Measurements from ENCODE around the gene DGKK. TPM values are rescaled to one million over a fixed set of nuclear protein-coding genes. Genes with fewer than 3 reads are reported as not detected.
"Not testable (repeated sequence)": the region's sequence is repeated elsewhere in the genome, so short reads cannot be mapped to it uniquely, and the experiment has no call there.

The DGKK gene
- total RNA-seq, 1 experiment from 2014 or later: 0.10 TPM

DNA sequence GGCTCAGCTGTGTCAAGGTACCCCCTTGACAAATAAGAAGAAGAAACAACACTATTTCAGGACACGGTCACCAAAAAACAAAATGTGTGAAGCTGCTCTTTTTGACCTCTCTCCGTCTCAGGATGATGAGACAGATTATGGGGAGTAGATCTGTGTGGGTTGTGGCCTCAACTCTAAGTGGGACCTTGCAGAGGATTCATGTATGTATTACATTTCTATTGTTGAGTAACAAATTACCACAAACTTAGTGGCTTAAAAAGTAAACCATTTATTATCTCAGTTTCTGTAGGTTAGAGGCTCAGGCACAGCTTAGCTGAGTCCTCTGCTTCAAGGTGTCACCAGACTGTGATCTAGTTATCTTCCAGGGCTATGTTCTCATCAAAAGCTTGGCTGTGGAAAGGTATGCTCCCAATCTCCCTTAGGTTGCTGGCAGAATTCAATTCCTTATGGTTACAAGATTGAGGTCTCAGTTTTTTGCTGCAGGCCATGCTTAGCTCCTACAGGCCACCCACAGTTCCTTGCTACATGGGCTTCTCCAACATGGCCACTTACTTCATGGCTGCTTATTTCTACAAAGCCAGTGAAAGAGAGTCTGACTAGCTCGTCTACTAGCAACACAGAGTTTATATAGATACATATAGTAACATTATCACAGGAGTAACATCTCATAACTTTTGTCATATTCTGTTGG lies 28.1 kb downstream of the DGKK start:
- no peak for DNase-seq (ENCODE audit: low spot score)
- in situ Hi-C loops (cut with HindIII; ENCODE audit: low sequenced_read_pairs): no loop called here

DNA sequence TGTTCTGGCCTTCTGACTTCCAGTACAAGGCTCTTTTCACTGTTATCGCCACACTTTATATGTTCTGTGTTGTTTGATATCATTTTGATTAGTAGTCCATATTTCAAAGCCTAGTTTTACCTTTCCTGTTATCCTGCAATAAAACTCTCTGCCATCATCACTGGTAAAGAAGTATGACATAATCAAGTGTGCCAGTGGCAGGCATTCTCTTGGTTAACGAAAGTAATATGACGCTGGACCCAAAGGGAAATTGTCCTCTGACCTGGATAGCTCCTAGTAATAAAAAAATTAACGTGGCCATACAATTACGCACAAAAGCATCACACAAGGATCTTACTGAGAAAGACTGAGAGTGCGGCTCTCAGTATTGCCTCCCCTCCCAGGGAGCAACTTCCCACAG lies 33.8 kb downstream of the DGKK start:
- DNase-seq (ENCODE audit: low spot score): no peak
- in situ Hi-C loops (cut with HindIII; ENCODE audit: low sequenced_read_pairs): no loop called here

DNA sequence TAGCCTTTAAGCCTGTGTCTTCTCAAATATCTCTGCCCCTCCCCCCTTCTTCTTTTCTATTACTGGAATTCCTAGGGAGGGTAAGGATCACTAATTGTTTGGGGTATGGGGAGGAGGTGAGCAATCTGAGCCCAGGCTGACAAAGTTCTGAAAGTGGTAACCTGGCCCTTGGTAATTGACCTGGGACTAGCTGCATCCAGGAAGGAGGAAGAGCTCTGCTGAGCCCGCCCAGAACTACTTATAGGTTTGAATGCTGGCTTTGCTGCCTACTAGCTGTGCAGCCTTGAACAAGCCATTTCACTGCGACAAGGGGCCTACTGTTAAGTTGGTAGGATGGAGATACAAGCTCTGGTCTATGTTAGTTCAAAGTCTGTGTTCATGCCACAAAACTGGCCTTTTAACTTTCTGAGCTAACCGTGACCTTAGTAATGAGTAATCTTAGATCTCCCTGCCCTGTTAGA lies 37.8 kb downstream of the DGKK start:
- DNase-seq (ENCODE audit: low spot score): no peak
- in situ Hi-C loops (cut with HindIII; ENCODE audit: low sequenced_read_pairs): no loop called here

DNA sequence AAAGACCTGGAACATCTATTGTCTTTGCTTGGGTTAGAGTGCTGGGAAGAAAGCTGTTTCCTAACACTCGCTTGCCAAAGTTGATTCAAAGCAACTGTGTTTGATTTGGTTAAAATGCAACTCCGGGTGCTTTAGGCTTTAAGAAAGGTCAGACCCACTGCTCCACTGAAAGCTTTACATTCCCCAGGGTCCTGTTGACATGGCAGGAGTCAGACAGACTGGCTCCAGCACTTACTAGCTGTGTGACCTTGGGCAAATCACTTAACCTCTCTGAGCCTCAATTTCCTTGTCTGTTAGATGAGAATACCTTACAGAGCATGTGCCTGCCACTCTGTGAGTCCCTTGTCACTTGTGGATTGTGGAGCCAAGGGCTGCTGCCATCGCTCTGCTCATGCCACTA lies 39.0 kb downstream of the DGKK start:
- no peak for DNase-seq (ENCODE audit: low spot score)
- in situ Hi-C loops (cut with HindIII; ENCODE audit: low sequenced_read_pairs): no loop called here

DNA sequence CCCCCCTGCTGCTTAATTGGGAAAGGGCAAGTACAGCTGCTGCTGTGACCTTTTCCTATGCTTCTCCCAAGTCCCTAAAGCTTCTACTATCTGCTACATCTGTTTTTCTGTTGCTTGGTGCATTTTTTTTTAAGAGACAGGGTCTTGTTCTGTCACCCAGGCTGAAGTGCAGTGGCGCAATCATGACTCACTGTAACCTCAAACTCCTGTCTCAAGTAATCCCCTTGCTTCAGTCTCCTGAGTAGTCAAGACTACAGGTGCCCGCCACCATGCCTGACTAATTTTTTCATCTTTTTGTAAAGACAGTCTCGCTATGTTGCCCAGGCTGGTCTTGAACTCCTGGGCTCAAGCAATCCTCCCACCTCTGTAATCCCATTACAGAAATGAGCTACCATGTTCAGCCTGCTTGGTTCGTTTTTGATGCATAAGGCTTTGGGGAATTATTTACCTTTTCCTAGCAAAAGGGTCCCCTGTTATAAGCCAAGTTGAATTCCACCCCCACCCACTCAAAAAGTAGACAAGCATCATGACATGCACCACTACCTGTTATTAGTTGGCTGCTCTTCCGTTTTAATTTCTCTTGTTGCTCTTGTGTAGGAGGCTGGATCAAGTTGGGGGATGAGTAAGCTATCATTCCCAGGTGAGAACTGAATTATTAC lies 39.6 kb downstream of the DGKK start:
- in situ Hi-C loops (cut with HindIII; ENCODE audit: low sequenced_read_pairs): no loop called here

DNA sequence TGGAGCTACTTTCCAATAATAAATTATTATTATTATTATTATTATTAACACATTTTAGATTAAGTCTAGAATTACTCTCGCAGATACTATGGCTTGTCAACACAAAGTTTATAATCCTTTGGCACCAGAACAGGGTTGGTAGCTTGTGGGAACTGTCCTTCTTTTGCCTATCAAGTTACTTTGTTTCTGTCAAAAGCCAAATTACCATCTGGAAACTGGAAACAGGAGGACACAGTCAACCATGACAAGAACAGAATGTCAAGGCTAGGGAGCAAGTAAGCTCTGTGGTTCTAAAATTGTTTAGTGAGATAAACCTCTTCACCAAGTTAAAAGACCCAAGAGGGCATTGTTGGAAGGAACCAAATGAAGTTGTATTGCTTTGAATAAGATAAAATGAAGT lies 42.5 kb downstream of the DGKK start:
- in situ Hi-C loops (cut with HindIII; ENCODE audit: low sequenced_read_pairs): no loop called here
- DNase-seq (ENCODE audit: low spot score): no peak

More for the DNA sequence above, 39.6 kb downstream of the DGKK start:
- no peak for DNase-seq (ENCODE audit: low spot score)

DNA sequence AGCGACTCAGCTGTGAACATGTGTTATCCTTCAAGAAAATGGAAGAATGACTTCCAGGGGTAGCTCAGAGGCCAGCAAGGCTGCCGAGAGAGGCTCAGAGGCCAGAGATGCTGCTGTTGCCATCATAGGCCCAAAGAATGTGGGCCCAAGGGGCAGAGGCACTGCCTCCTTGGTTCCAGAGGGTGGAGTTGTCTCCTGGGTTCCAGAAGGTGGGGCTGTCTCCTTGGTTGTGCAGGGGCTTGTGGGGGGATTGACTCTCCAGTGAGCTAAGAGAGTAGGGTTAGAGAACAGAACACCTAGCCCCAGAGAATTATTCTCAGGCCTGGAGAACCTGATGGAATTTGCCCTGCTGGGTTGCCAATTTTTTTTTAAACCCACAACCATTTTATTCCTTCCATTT lies 62.6 kb downstream of the DGKK start:
- in situ Hi-C loops (cut with HindIII; ENCODE audit: low sequenced_read_pairs): no loop called here
- DNase-seq (ENCODE audit: low spot score): no peak

DNA sequence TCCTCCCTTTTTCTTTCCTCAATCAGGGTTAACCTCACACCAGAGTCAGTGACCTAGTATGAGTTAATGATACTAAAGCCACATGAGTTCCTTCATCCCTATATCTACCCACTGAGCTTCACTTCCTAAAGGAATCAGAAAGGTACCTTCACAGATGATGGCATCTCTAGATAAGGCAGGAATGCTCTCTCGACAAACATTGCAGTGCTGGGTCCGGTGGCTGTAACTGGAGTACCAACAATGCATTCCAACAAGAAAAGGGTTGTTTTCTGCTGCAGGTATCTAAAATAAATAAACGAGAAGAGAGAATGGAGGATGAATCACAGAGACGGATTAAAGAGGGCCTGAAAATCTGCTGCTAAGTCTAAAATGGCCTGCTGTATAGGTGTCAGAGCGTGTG lies 66.7 kb downstream of the DGKK start:
- no peak for DNase-seq (ENCODE audit: low spot score)
- in situ Hi-C loops (cut with HindIII; ENCODE audit: low sequenced_read_pairs): no loop called here

DNA sequence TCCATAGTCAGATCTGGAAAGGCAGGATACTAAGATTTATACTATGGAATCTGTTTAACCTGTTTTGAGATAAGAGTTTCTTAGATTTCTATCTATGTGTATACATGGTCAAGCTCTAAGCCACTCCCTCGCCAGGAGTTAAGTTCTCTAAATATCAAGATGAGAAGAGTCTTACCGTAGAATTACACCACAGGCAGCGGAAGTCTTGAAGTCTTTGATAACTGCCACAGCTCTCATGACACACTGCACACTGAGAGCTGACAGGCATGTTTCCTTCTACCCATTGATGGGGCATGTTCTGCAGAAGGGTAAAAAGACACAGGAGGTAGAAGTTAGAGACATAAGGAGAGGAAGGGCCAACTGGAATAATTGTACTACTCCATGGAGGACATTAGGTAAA lies 67.7 kb downstream of the DGKK start:
- in situ Hi-C loops (cut with HindIII; ENCODE audit: low sequenced_read_pairs): no loop called here
- no peak for DNase-seq (ENCODE audit: low spot score)

DNA sequence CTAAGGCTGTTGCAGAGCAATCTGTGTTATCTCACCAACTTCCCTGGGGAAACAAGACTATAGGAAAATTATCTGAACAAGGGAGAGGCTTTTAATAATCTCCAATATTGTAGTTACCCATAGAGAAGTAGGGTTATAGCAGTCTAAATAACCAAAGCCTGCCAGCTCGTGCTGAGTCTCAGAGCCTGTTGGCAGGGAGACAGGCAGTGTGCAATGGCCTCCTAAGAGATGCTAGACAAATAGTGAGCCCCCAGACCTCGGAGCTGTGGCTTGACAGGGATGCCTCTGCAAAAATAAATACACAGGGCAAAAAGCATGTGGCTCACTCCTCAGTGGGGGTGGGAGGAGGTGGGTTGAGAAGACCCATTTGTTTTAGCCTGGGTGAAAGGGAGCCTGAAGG lies 76.7 kb downstream of the DGKK start:
- in situ Hi-C loops (cut with HindIII; ENCODE audit: low sequenced_read_pairs): no loop called here
- DNase-seq (ENCODE audit: low spot score): no peak

DNA sequence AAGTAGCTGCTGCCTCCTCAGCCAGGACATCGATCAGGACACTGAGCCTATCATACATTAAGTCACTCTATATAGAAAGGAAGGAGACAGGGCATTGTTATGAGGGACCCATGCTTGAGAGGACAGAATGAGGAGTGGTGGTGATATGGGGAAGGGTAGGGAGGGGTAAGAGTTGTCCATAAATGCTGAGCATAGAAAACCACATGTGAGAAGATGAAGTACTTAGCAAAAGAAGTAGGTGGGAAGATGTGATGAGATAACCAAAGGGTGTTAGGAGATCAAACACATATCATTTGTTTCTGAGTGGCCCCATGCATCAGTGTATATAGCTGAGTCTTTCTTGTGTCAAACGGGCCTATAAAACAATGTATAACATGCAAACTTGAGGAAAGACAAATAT lies 84.1 kb downstream of the DGKK start:
- in situ Hi-C loops (cut with HindIII; ENCODE audit: low sequenced_read_pairs): no loop called here
- DNase-seq (ENCODE audit: low spot score): no peak

DNA sequence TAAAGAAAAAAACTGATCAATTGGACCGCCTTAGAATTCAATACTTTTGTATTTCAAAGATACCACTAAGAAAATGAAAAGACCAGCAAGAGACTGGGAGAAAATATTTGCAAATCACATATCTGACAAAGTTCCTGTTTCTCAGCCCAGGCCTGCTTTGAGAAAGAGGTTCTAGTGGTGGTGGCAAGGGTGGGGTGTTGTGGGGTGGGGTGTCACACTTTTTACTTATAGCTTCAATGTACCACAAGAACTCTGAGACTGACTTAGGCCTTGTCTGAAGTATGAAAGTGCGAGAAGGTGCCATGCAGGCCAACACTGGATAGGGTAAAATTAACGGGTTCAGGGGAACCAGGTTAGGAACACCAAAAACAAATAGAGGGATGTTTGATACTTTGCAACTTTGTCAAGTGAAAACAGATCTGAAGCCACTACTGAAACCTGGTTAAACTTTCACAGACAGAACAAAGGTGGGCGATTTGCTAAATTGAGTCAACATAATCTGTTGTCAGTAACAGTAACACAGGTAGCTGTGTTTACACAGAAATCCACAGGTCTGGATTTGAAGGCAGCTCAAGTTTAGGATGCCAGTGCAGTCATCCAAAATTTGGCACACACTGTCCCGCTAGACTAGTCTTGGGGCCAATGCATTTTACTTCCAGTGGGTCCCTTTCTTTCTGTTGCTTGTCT lies 88.8 kb downstream of the DGKK start:
- no peak for DNase-seq (ENCODE audit: low spot score)
- in situ Hi-C loops (cut with HindIII; ENCODE audit: low sequenced_read_pairs): no loop called here

DNA sequence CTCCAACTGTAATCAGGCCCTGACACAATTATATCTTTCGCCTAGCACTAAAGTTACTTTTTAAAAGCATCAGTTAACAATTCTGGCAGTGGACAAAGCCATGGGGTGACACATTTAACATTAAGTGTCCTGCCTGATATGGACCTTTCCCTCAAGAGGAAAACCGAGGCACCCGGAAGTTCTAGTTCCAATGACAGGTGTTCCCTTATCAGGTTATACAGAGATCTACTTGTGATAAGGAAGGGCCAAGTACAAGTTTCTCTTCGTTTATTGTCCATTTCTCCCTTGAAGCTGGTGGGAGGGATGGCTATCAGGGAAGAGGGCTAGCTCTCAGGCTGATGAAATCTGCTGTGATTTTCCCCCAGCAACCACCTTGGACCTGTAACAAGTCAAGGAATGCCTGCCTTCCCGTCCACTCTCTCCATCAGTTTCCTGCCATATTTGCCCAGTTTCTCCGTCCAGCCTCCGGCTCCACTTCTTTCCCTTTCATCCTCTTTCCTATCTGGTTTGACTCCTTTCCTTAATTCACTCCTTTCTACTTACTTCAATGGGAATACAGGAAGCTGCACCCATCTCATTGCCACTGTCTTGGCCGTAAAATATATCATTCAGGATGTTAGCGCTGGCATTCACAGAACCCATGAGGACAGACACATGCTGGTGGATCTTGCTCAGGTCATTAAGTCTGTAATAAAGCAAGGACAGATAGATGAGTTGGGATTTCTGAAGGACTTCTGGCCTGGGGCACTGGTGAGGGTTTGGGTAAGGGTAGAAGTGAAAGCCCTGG lies 95.0 kb downstream of the DGKK start:
- no peak for DNase-seq (ENCODE audit: low spot score)
- in situ Hi-C loops (cut with HindIII; ENCODE audit: low sequenced_read_pairs): no loop called here

DNA sequence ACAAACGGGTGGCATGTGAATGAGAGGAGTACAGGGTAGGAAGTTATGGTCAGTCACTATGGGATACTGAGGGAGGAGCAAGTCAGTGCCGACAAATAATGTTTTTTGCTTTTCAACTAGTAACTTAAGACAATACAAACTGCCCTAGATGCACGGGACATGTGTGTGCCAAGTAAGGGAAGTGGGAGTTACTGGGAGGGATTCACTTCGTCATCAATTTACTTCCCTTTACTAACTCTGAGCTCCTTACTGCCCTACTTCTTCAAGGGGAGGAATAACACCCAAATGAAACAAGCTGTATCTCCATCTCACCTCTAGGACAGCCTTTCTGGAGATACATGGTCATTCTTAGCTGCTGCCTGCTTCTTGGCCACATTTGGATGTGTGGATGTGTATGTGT lies 97.7 kb downstream of the DGKK start:
- in situ Hi-C loops (cut with HindIII; ENCODE audit: low sequenced_read_pairs): no loop called here
- DNase-seq (ENCODE audit: low spot score): no peak

DNA sequence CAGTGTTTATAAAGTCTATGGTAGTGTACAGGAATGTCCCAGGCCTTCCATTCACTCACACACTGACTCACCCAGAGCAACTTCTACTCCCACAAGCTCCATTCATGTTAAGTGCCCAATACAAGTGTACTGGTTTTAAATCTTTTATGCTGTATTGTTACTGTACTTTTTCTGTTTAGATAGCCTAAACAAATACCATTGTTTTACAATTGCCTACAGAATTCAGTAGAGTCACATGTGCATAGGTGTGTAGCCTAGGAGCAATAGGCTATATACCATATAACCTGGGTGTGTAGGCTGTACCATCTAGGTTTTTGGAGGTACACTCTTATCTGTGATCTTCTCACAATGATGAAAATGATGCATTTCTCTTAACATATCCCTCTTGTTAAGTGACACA lies 126.7 kb downstream of the DGKK start:
- in situ Hi-C loops (cut with HindIII; ENCODE audit: low sequenced_read_pairs): no loop called here

DNA sequence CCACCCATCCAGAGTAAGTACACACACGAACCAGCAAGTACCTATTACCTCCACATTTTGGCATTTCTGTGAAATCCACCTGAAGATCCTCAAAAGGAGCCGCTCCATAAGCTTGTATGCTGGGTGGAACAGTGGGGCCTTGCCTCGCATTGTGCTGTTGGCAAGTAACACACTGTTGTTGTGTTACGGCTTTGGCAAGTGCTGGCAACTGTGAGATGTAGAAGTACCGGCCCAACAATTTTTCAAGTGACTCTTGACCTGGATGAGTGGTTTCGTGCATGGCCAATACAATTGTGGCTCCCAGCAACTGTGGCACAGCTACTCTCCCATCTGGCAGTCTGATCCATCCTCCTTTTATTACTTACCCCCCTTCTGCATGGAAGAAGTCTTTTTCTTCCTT lies 137.3 kb downstream of the DGKK start:
- DNase-seq (ENCODE audit: low spot score): no peak
- in situ Hi-C loops (cut with HindIII; ENCODE audit: low sequenced_read_pairs): no loop called here

More for the DNA sequence above, 126.7 kb downstream of the DGKK start:
- no peak for DNase-seq (ENCODE audit: low spot score)

DNA sequence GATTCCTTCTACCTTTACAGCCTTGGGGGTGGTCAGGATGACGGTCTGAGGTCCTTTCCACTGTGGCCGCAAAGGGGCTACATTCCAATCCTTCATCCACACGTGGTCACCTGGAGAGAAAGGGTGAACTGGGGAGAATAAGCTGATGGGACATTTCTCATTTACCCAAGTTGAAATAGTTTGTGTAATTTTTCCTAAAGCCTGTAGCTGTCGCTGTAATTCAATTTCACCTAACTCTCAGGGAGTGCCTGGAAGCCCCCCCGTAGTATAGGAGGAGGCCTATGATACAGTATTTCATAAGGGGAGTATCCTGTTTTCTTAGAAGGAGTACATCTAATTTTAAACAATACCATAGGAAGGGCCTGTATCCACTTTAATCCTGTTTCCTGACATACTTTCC lies 138.0 kb downstream of the DGKK start:
- DNase-seq (ENCODE audit: low spot score); in situ Hi-C loops (cut with HindIII; ENCODE audit: low sequenced_read_pairs): not testable (repeated sequence)

DNA sequence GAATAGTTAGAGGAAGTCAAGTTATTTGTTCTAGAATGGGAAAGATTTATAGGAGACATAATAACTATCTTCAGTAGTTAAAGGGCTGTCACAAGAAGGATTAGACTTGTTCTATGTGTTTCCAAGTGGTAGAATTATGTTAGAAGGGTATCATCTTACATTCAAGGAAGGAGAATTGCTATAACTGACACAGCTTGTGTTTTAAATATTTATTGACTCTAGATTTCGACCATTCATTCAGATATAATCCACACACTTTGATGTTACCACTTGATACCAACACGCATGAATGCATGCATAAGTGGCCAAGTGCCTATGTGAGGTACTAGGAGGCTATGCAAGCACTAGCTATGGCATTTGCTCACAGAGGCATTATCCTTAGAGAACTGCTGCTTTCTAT lies 143.4 kb downstream of the DGKK start:
- in situ Hi-C loops (cut with HindIII; ENCODE audit: low sequenced_read_pairs): no loop called here

More for the DNA sequence above, 143.4 kb downstream of the DGKK start:
- no peak for DNase-seq (ENCODE audit: low spot score)
